A549 (cell line): ENCODE data around the gene KRT72. TPM values are rescaled to one million over a fixed set of nuclear protein-coding genes. Genes with fewer than 3 reads are reported as not detected.

ENCODE experiments used
- ATAC-seq, 2 experiments: fragments of 200-7000 bp in 1 of 2; fragments of >200 bp in 1 of 2; cut with Nextera tagmentation in 1 of 2; cut with Tn5 transposase in 1 of 2; 3 replicates each; pipeline versions ENCODE4 v1.8.0 to v1.9.1; 2018 to 2020; ENCODE audit warnings: mild to moderate bottlenecking in 1 of 2, moderate library complexity in 1 of 2
- CTCF ChIA-PET: fragments of 300-600 bp; sonication (Branson Sonifier 250); formaldehyde crosslinking; extraction: SDS; loops from one replicate; lab custom pipeline; 2021; ENCODE audit warnings: antibody characterized with exemption, inconsistent platforms; lab: Yijun Ruan, JAX
- POLR2A ChIA-PET: fragments of 350-600 bp; formaldehyde crosslinking; extraction: SDS; loops from one replicate; lab custom pipeline; 2021; ENCODE audit warnings: antibody characterized with exemption, inconsistent platforms; lab: Yijun Ruan, JAX
- DNase-seq, 2 experiments: peaks; one replicate each; pipeline versions ENCODE4 v3.0.0 to v3.0.0-alpha.2; 2011 to 2016; ENCODE audit warnings: low read depth in 1 of 2, low spot score in 1 of 2
- FAIRE-seq: peaks from 2 replicates; lab custom pipeline; 2011; peaks lifted over from hg19 to GRCh38; lab: Jason Lieb, UNC
- H3K27ac ChIP-seq, 2 experiments: fragments of >200 bp; sonication (Bioruptor Twin); formaldehyde crosslinking; 3 replicates each; pipeline ENCODE4 v1.5.1; 2016 to 2017
- H3K4me1 ChIP-seq: fragments of >200 bp; sonication (Bioruptor Twin); formaldehyde crosslinking; 3 replicates; pipeline ENCODE4 v1.6.1; 2016
- H3K4me2 ChIP-seq: fragments of >200 bp; sonication (Bioruptor Twin); formaldehyde crosslinking; 3 replicates; pipeline ENCODE4 v1.6.1; 2016
- H3K4me3 ChIP-seq: fragments of >200 bp; sonication (Bioruptor Twin); formaldehyde crosslinking; 3 replicates; pipeline ENCODE4 v1.5.1; 2016
- H3K9me3 ChIP-seq: fragments of >200 bp; sonication (Bioruptor Twin); formaldehyde crosslinking; 3 replicates; pipeline ENCODE4 v1.6.1; 2016
- CHD2 ChIP-seq: fragments of 150-350 bp; IDR thresholded peaks from 2 replicates; pipeline ENCODE4 v1.6.1; 2014; ENCODE audit warnings: low read length; ENCODE audit not compliant: partially characterized antibody
- ELK1 ChIP-seq: fragments of 150-350 bp; IDR thresholded peaks from 2 replicates; pipeline ENCODE4 v1.6.1; 2014; ENCODE audit warnings: low read depth, mild to moderate bottlenecking, low read length
- EP300 ChIP-seq, 2 experiments: fragments of >200 bp; sonication (Bioruptor Twin); formaldehyde crosslinking; IDR thresholded peaks; 2 replicates in 1 of 2; 3 replicates in 1 of 2; pipeline ENCODE4 v1.6.1; 2016 to 2017
- FOSL2 ChIP-seq, 2 experiments: fragments of 450-650 bp in 1 of 2; fragments of >200 bp in 1 of 2; sonication (Bioruptor Twin) in 1 of 2; formaldehyde crosslinking; IDR thresholded peaks; 2 replicates each; pipeline versions ENCODE4 v1.5.0 to v1.6.1; 2016 to 2020; ENCODE audit warnings: mild to moderate bottlenecking in 1 of 2, moderate library complexity in 1 of 2
- GATA3 ChIP-seq: IDR thresholded peaks from 2 replicates; pipeline ENCODE4 v1.6.1; 2012; ENCODE audit warnings: borderline replicate concordance
- HDAC2 ChIP-seq: fragments of 200-600 bp; sonication (generic); IDR thresholded peaks from 2 replicates; pipeline ENCODE4 v1.6.1; 2016
- HEYL ChIP-seq: fragments of 250-450 bp; sonication (Bioruptor Pico); IDR thresholded peaks from 2 replicates; pipeline ENCODE4 v1.8.0; 2021; ENCODE audit warnings: mild to moderate bottlenecking, moderate library complexity
- HOXA7 ChIP-seq: fragments of 250-450 bp; sonication (Bioruptor Pico); IDR thresholded peaks from 2 replicates; pipeline ENCODE4 v1.5.0; 2020; ENCODE audit warnings: mild to moderate bottlenecking, moderate library complexity
- HOXB13 ChIP-seq: fragments of 250-450 bp; sonication (Bioruptor Pico); IDR thresholded peaks from 2 replicates; pipeline ENCODE4 v1.5.0; 2020; ENCODE audit warnings: low read depth, mild to moderate bottlenecking, moderate library complexity
- MAFK ChIP-seq: fragments of 450-650 bp; IDR thresholded peaks from 2 replicates; pipeline ENCODE4 v1.6.1; 2014; ENCODE audit not compliant: partially characterized antibody
- MAZ ChIP-seq: fragments of 150-350 bp; IDR thresholded peaks from 2 replicates; pipeline ENCODE4 v1.6.1; 2014; ENCODE audit warnings: antibody characterized with exemption, low read depth, low read length, borderline replicate concordance
- NPAS2 ChIP-seq: fragments of 250-450 bp; sonication (Bioruptor Pico); IDR thresholded peaks from 2 replicates; pipeline ENCODE4 v1.8.0; 2022; ENCODE audit warnings: mild to moderate bottlenecking, moderate library complexity, borderline replicate concordance
- NR3C1 ChIP-seq: fragments of >200 bp; sonication (Bioruptor Twin); formaldehyde crosslinking; IDR thresholded peaks from 3 replicates; pipeline ENCODE4 v1.6.1; 2017
- PHF8 ChIP-seq: fragments of 200-600 bp; sonication (generic); IDR thresholded peaks from 2 replicates; pipeline ENCODE4 v1.6.1; 2016; ENCODE audit warnings: low read depth, mild to moderate bottlenecking, antibody characterized with exemption, moderate library complexity, borderline replicate concordance
- POLR2A ChIP-seq: IDR thresholded peaks from 2 replicates; pipeline ENCODE4 v1.6.1; 2012; ENCODE audit warnings: mild to moderate bottlenecking, low read length
- POLR2AphosphoS2 ChIP-seq: conservative IDR thresholded peaks from 2 replicates; pipeline ENCODE4 v1.6.1; 2012; ENCODE audit warnings: low read length, improper control_type of control experiment, inconsistent platforms
- RARB ChIP-seq: fragments of 250-450 bp; sonication (Bioruptor Pico); IDR thresholded peaks from 2 replicates; pipeline ENCODE4 v1.8.0; 2021; ENCODE audit warnings: mild to moderate bottlenecking, moderate library complexity
- RFX5 ChIP-seq: fragments of 450-650 bp; IDR thresholded peaks from 2 replicates; pipeline ENCODE4 v1.7.1; 2014; ENCODE audit warnings: antibody characterized with exemption, mild to moderate bottlenecking, moderate library complexity
- SMC3 ChIP-seq: fragments of >200 bp; sonication (Bioruptor Twin); formaldehyde crosslinking; IDR thresholded peaks from 3 replicates; pipeline ENCODE4 v1.6.1; 2018; ENCODE audit warnings: inconsistent platforms
- TP53 ChIP-seq: fragments of 250-450 bp; sonication (Bioruptor Pico); IDR thresholded peaks from 2 replicates; pipeline ENCODE4 v1.5.0; 2021; ENCODE audit warnings: mild to moderate bottlenecking, moderate library complexity
- ZSCAN20 ChIP-seq: fragments of 250-450 bp; sonication (Bioruptor Pico); IDR thresholded peaks from 2 replicates; pipeline ENCODE4 v1.8.0; 2022; ENCODE audit warnings: mild to moderate bottlenecking, moderate library complexity
- WGBS: methylation state at CpG from one replicate; pipeline ENCODE4 v1.1.6; 2017; ENCODE audit errors: missing lambda C conversion rate; 5-methylcytosine and 5-hydroxymethylcytosine counted together
- polyA plus RNA-seq, 4 experiments: library from polyadenylated mRNA; depleted of rRNA in 3 of 4; stranded (reverse); fragments of >200 nt; fragmentation: RNase III in 1 of 4; extraction: RNeasy Plus Mini Kit Qiagen cat#74134 plus additional on column Dnase treatment in 1 of 4; gene quantifications; 2 replicates in 3 of 4; 3 replicates in 1 of 4; pipeline ENCODE4 v1.2.3, GENCODE V29; 2011 to 2017
- TF ChIP-seq, protein P1 (sequence below): fragments of 250-450 bp; sonication (Bioruptor Pico); IDR thresholded peaks from 2 replicates; pipeline ENCODE4 v1.5.0; 2020; ENCODE audit warnings: low read depth, mild to moderate bottlenecking, moderate library complexity
- TF ChIP-seq, protein P2 (sequence below): IDR thresholded peaks from 2 replicates; pipeline ENCODE4 v1.6.1; 2012; ENCODE audit warnings: low read depth, borderline replicate concordance
- TF ChIP-seq, protein P3 (sequence below): fragments of >200 bp; sonication (Bioruptor Twin); formaldehyde crosslinking; IDR thresholded peaks from 3 replicates; pipeline ENCODE4 v1.6.1; 2016
- TF ChIP-seq, protein P4 (sequence below): IDR thresholded peaks from 2 replicates; pipeline ENCODE4 v1.6.1; 2012
- TF ChIP-seq, protein P5 (sequence below): fragments of 450-650 bp; IDR thresholded peaks from 2 replicates; pipeline ENCODE4 v1.6.1; 2014; ENCODE audit warnings: antibody characterized with exemption

Gene KRT72
- polyA plus RNA-seq, 2 of the 4 experiments (the other 2 are of a cell fraction) = not detected

- no peak for FAIRE-seq
- H3K4me2 ChIP-seq = no peak overlapping the region
- H3K4me3 ChIP-seq = no peak overlapping the region
- DNase-seq = no peak
- WGBS = 73% methylated on average over 11 of the region's 11 CpGs
- no peaks in the 10 kb centered on the region for H3K9me3 ChIP-seq
- no peak overlapping the region for H3K27ac ChIP-seq
- POLR2A ChIA-PET = no interaction called here
- no peak for TF ChIP-seq POLR2AphosphoS2
- TF ChIP-seq, protein P1, sequence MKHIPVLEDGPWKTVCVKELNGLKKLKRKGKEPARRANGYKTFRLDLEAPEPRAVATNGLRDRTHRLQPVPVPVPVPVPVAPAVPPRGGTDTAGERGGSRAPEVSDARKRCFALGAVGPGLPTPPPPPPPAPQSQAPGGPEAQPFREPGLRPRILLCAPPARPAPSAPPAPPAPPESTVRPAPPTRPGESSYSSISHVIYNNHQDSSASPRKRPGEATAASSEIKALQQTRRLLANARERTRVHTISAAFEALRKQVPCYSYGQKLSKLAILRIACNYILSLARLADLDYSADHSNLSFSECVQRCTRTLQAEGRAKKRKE (CRISPR knock-in tag) = no peak
- no peak for TF ChIP-seq RFX5
- no peak; the same call in 1 of the 2 replicates for TF ChIP-seq POLR2A
- no peak for TF ChIP-seq RARB
- TF ChIP-seq HDAC2 = no peak
- no peak for TF ChIP-seq PHF8
- TF ChIP-seq, protein P2, sequence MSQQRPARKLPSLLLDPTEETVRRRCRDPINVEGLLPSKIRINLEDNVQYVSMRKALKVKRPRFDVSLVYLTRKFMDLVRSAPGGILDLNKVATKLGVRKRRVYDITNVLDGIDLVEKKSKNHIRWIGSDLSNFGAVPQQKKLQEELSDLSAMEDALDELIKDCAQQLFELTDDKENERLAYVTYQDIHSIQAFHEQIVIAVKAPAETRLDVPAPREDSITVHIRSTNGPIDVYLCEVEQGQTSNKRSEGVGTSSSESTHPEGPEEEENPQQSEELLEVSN = no peak
- no peak for TF ChIP-seq NR3C1
- TF ChIP-seq, protein P3, sequence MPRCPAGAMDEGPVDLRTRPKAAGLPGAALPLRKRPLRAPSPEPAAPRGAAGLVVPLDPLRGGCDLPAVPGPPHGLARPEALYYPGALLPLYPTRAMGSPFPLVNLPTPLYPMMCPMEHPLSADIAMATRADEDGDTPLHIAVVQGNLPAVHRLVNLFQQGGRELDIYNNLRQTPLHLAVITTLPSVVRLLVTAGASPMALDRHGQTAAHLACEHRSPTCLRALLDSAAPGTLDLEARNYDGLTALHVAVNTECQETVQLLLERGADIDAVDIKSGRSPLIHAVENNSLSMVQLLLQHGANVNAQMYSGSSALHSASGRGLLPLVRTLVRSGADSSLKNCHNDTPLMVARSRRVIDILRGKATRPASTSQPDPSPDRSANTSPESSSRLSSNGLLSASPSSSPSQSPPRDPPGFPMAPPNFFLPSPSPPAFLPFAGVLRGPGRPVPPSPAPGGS = no peak
- no peak for TF ChIP-seq HEYL (CRISPR knock-in tag)
- no peak for TF ChIP-seq MAFK
- TF ChIP-seq, all 56 proteins: peak for 0
- ATAC-seq = no peak
- H3K4me1 ChIP-seq = peaks cover 3% of the 10 kb centered on the region; the same call in 1 of the 3 replicates
- CTCF ChIA-PET = interaction anchor here (1.5 to 3.4 kb wide), 2 partner anchors 8 to 288 kb away, joined by 5 to 16 read pairs; no protein-coding TSS in a partner anchor
These were observed 9.7 kb downstream of the KRT72 start for GRCh38 chr12:52591521-52591920.

GRCh38 chr12:52590021-52590420, 11.2 kb downstream of the KRT72 start:
- no peak for TF ChIP-seq MAZ
- TF ChIP-seq NPAS2 (CRISPR knock-in tag) = no peak
- no peak for TF ChIP-seq ELK1
- TF ChIP-seq EP300 (IDR thresholded peaks at IDR 0.05) = no peak
- TF ChIP-seq, protein P4, sequence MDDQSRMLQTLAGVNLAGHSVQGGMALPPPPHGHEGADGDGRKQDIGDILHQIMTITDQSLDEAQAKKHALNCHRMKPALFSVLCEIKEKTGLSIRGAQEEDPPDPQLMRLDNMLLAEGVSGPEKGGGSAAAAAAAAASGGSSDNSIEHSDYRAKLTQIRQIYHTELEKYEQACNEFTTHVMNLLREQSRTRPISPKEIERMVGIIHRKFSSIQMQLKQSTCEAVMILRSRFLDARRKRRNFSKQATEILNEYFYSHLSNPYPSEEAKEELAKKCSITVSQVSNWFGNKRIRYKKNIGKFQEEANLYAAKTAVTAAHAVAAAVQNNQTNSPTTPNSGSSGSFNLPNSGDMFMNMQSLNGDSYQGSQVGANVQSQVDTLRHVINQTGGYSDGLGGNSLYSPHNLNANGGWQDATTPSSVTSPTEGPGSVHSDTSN = no peak
- TF ChIP-seq ZSCAN20 (CRISPR knock-in tag) = no peak
- TF ChIP-seq, protein P1 (CRISPR knock-in tag) = no peak
- TF ChIP-seq SMC3 = no peak
- TF ChIP-seq, protein P5, sequence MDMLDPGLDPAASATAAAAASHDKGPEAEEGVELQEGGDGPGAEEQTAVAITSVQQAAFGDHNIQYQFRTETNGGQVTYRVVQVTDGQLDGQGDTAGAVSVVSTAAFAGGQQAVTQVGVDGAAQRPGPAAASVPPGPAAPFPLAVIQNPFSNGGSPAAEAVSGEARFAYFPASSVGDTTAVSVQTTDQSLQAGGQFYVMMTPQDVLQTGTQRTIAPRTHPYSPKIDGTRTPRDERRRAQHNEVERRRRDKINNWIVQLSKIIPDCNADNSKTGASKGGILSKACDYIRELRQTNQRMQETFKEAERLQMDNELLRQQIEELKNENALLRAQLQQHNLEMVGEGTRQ = no peak
- no peak for TF ChIP-seq HOXA7 (CRISPR knock-in tag)
- no peak for TF ChIP-seq TP53 (CRISPR knock-in tag)
- no peak for TF ChIP-seq FOSL2 (IDR thresholded peaks at IDR 0.05)
- no peak for TF ChIP-seq FOSL2 (CRISPR knock-in tag; IDR thresholded peaks at IDR 0.05)
- no peak for TF ChIP-seq CHD2
- TF ChIP-seq HOXB13 = no peak
- no peak for TF ChIP-seq GATA3
- CTCF ChIA-PET = interaction anchor here (1.3 to 13.8 kb wide), 3 partner anchors 15 to 284 kb away, joined by 4 to 492 read pairs (median 15); no protein-coding TSS in a partner anchor
- DNase-seq (no peak), FAIRE-seq (no peak), ATAC-seq (no peak)
- no peaks in the 10 kb centered on the region for H3K9me3 ChIP-seq
- 72% methylated on average over 6 of the region's 6 CpGs for WGBS
- no peak overlapping the region for H3K27ac ChIP-seq
- no peaks in the 10 kb centered on the region for H3K4me1 ChIP-seq
- H3K4me2 ChIP-seq = no peak overlapping the region
- H3K4me3 ChIP-seq = no peak overlapping the region
- POLR2A ChIA-PET = no interaction called here
